Adipocyte (in vitro differentiated cells): ENCODE measurements around the gene MAPKAP1.

Experiments used
- DNase-seq: peaks from one replicate; pipeline ENCODE4 v3.0.0-alpha.2; 2015; ENCODE audit warnings: low read depth
- H3K27me3 ChIP-seq: replicated peaks from 2 replicates; pipeline ENCODE4 v1.7.0; 2013; ENCODE audit warnings: mild to moderate bottlenecking, low read length, moderate library complexity; ENCODE audit not compliant: control insufficient read depth, insufficient read depth
- H3K36me3 ChIP-seq: 2 replicates; pipeline ENCODE4 v1.7.0; 2013; ENCODE audit warnings: low read length, mild to moderate bottlenecking, moderate library complexity; ENCODE audit not compliant: control insufficient read depth, insufficient read depth, severe bottlenecking
- H3K4me1 ChIP-seq: 2 replicates; pipeline ENCODE4 v1.7.0; 2013; ENCODE audit warnings: mild to moderate bottlenecking, low read length, moderate library complexity; ENCODE audit not compliant: control insufficient read depth, insufficient read depth
- H3K4me3 ChIP-seq: 2 replicates; pipeline ENCODE4 v1.7.0; 2013; ENCODE audit warnings: mild to moderate bottlenecking, low read length, moderate library complexity
- H3K9ac ChIP-seq: 2 replicates; pipeline ENCODE4 v1.7.0; 2013; ENCODE audit warnings: mild to moderate bottlenecking, low read length, moderate library complexity
- H3K9me3 ChIP-seq: 2 replicates; pipeline ENCODE4 v1.7.0; 2013; ENCODE audit warnings: mild to moderate bottlenecking, low read length, moderate library complexity; ENCODE audit not compliant: control insufficient read depth

MAPKAP1 gene

GRCh38 chr9:125397736-125398135, 309.3 kb downstream of the MAPKAP1 start:
- no peak for DNase-seq
- Histone ChIP-seq H3K9ac (no peak overlapping the region), H3K36me3 (no peaks in the 10 kb centered on the region)

DNA sequence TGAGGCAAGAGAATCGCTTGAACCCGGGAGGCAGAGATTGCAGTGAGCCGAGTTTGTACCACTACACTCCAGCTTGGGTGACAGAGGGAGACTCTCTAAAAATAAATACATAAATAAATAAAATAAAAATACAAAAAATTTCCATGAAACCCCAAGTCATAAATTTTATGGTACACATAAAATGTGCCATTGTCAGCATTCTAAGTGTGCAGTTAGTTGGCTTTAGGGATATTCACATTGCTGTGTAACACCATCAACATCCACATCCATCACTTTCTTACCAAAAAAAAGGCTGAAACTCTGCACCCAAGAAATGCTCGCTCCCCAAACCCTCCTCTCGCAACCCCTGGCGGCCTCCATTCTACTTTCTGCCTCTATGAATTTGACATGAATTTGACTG, 310.2 kb downstream of the MAPKAP1 start:
- H3K9ac ChIP-seq, result no peak overlapping the region
- DNase-seq, result no peak
- H3K9me3 ChIP-seq, result no peaks in the 10 kb centered on the region
- H3K4me3 ChIP-seq, result no peak overlapping the region
- H3K36me3 ChIP-seq, result no peaks in the 10 kb centered on the region
- no peaks in the 10 kb centered on the region for H3K27me3 ChIP-seq
- H3K4me1 ChIP-seq, result no peaks in the 10 kb centered on the region

More at GRCh38 chr9:125397736-125398135, 309.3 kb downstream of the MAPKAP1 start:
- Histone ChIP-seq H3K9me3 (no peaks in the 10 kb centered on the region), H3K4me3 (no peak overlapping the region), H3K4me1 (no peaks in the 10 kb centered on the region), H3K27me3 (no peaks in the 10 kb centered on the region)

- DNase-seq, result no peak
- no peaks in the 10 kb centered on the region for H3K27me3 ChIP-seq
- no peaks in the 10 kb centered on the region for H3K9me3 ChIP-seq
- H3K36me3 ChIP-seq, result no peaks in the 10 kb centered on the region
- H3K4me1 ChIP-seq, result no peaks in the 10 kb centered on the region
- no peak overlapping the region for H3K4me3 ChIP-seq
- H3K9ac ChIP-seq, result no peak overlapping the region
Measured at GRCh38 chr9:125393426-125393825, 313.6 kb downstream of the MAPKAP1 start.

DNA sequence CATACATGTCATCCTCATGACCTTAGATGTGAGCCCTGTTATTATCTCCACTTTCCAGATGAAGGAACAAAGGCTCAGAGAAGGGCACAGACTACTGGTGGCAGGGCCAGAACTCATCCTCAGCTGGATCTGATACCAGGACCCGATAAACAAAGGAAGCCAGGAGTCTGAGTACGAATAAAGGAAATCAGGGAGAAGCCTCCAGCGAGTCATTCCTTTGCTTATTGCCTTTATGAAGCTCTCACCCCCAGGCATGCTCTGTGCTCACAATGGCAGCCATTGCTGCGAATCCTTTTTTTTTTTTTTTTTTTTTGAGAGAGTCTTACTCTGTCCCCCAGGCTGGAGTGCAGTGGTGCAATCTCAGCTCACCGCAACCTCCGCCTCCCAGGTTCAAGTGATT, 315.3 kb downstream of the MAPKAP1 start:
- no peak for DNase-seq
- H3K4me1 ChIP-seq, result no peaks in the 10 kb centered on the region
- H3K9ac ChIP-seq, result no peak overlapping the region
- no peaks in the 10 kb centered on the region for H3K9me3 ChIP-seq
- no peak overlapping the region for H3K4me3 ChIP-seq
- no peaks in the 10 kb centered on the region for H3K27me3 ChIP-seq
- H3K36me3 ChIP-seq, result no peaks in the 10 kb centered on the region

DNA sequence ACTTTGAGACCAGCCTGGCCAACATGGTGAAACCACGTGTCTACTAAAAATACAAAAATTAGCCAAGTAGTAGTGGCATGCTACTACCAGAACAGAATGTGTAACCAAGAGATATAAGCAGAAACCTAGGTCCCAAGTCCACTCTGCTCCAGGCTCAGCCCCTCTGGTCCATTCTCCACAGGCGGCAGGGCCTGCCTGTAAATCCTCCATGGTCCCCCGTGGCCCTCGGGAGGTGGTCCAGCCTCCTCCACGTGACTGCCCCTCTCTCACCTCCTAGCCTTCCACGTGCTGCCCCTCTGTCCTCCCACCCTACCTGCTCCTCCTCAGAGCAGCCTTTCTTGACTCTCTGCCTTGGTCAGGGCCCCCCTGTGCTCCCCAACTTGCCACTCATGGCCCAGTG, 318.0 kb downstream of the MAPKAP1 start:
- H3K27me3 ChIP-seq, result no peaks in the 10 kb centered on the region
- H3K9me3 ChIP-seq, result no peaks in the 10 kb centered on the region
- no peaks in the 10 kb centered on the region for H3K4me1 ChIP-seq
- no peak overlapping the region for H3K9ac ChIP-seq
- H3K4me3 ChIP-seq, result no peak overlapping the region
- no peak for DNase-seq
- H3K36me3 ChIP-seq, result no peaks in the 10 kb centered on the region

GRCh38 chr9:125387861-125388524, 319.0 kb downstream of the MAPKAP1 start:
- no peak overlapping the region for H3K9ac ChIP-seq
- H3K4me1 ChIP-seq, result no peaks in the 10 kb centered on the region
- H3K4me3 ChIP-seq, result no peak overlapping the region
- DNase-seq, result no peak
- no peaks in the 10 kb centered on the region for H3K9me3 ChIP-seq
- no peaks in the 10 kb centered on the region for H3K27me3 ChIP-seq
- H3K36me3 ChIP-seq, result no peaks in the 10 kb centered on the region
